ENCODE measurements around the gene RERG. TPM values are rescaled to one million over a fixed set of nuclear protein-coding genes. Genes with fewer than 3 reads are reported as not detected.

RERG gene
- total RNA-seq, 1 donor from 2014 or later: 1.2 TPM

DNA sequence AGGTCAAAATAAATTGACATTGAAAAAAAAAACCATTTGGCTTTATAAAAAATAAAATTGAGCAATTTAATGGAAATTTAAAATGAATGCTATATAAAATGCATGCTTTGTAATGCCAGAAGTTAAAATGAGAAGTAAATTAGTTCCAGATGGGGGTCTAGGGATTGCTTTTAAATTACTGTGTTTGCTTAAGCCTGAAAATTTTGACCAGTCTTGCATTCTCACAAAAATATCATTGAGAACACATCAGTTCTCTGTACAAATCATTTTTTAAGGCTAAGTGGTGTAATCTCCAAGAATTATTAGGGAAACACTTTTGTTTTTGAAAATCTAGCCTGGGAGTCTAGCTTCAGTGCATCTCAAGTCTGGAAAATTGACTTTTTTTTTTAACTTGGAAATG is 90.7 kb downstream of the RERG start:
- no peaks in the 10 kb centered on the region for H3K27me3 ChIP-seq (ENCODE audit: control insufficient read depth, insufficient read depth, low read length)
- H3K4me3 ChIP-seq (ENCODE audit: low read depth, low read length): no peak overlapping the region
- no peaks in the 10 kb centered on the region for H3K36me3 ChIP-seq (ENCODE audit: control insufficient read depth, insufficient read depth, low read length)
- TF ChIP-seq, protein P1, sequence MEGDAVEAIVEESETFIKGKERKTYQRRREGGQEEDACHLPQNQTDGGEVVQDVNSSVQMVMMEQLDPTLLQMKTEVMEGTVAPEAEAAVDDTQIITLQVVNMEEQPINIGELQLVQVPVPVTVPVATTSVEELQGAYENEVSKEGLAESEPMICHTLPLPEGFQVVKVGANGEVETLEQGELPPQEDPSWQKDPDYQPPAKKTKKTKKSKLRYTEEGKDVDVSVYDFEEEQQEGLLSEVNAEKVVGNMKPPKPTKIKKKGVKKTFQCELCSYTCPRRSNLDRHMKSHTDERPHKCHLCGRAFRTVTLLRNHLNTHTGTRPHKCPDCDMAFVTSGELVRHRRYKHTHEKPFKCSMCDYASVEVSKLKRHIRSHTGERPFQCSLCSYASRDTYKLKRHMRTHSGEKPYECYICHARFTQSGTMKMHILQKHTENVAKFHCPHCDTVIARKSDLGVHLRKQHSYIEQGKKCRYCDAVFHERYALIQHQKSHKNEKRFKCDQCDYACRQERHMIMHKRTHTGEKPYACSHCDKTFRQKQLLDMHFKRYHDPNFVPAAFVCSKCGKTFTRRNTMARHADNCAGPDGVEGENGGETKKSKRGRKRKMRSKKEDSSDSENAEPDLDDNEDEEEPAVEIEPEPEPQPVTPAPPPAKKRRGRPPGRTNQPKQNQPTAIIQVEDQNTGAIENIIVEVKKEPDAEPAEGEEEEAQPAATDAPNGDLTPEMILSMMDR (IDR thresholded peaks at IDR 0.05; ENCODE audit: insufficient read depth, low read length, poor library complexity, severe bottlenecking): no peak
- DNase-seq (ENCODE audit: low read depth): no peak

- no peak for DNase-seq (ENCODE audit: low read depth)
- TF ChIP-seq, protein P1 (IDR thresholded peaks at IDR 0.05; ENCODE audit: insufficient read depth, low read length, poor library complexity, severe bottlenecking): no peak
- H3K4me3 ChIP-seq (ENCODE audit: low read depth, low read length): no peak overlapping the region
These were observed 97.8 kb downstream of the RERG start for GRCh38 chr12:15123401-15123800.

GRCh38 chr12:15122344-15122743 is 98.9 kb downstream of the RERG start:
- DNase-seq (ENCODE audit: low read depth): no peak
- TF ChIP-seq, protein P1 (IDR thresholded peaks at IDR 0.05; ENCODE audit: insufficient read depth, low read length, poor library complexity, severe bottlenecking): no peak
- Histone ChIP-seq H3K4me3 (ENCODE audit: low read depth, low read length) (no peak overlapping the region), H3K36me3 (ENCODE audit: control insufficient read depth, insufficient read depth, low read length) (no peaks in the 10 kb centered on the region), H3K27me3 (ENCODE audit: control insufficient read depth, insufficient read depth, low read length) (no peaks in the 10 kb centered on the region)

More at GRCh38 chr12:15123401-15123800, 97.8 kb downstream of the RERG start:
- H3K27me3 ChIP-seq (ENCODE audit: control insufficient read depth, insufficient read depth, low read length): no peaks in the 10 kb centered on the region
- H3K36me3 ChIP-seq (ENCODE audit: control insufficient read depth, insufficient read depth, low read length): no peaks in the 10 kb centered on the region

DNA sequence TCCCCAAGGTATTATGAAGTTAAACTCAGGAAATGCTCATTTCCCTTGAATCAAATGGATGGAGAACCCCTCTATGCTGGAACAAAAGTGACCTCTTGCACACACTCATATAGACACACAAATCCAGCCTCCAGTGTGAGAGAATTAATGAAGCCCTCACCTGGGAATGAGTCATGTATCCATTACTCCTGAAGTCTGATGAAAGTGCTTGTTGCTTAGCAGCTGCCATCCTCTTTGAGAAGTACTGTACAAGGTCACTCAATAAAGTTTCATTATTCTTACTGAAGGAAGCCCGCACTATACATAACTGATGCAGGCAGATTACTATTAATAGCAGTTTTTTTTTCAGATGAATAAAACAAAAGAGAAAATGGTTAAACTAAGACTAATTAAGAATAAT is 102.3 kb downstream of the RERG start:
- Histone ChIP-seq H3K4me3 (ENCODE audit: low read depth, low read length) (no peak overlapping the region), H3K27me3 (ENCODE audit: control insufficient read depth, insufficient read depth, low read length) (no peaks in the 10 kb centered on the region), H3K36me3 (ENCODE audit: control insufficient read depth, insufficient read depth, low read length) (no peaks in the 10 kb centered on the region)
- TF ChIP-seq, protein P1 (IDR thresholded peaks at IDR 0.05; ENCODE audit: insufficient read depth, low read length, poor library complexity, severe bottlenecking): no peak
- DNase-seq (ENCODE audit: low read depth): no peak

GRCh38 chr12:15116983-15117382 is 104.2 kb downstream of the RERG start:
- H3K27me3 ChIP-seq (ENCODE audit: control insufficient read depth, insufficient read depth, low read length): no peaks in the 10 kb centered on the region
- no peak overlapping the region for H3K4me3 ChIP-seq (ENCODE audit: low read depth, low read length)
- H3K36me3 ChIP-seq (ENCODE audit: control insufficient read depth, insufficient read depth, low read length): no peaks in the 10 kb centered on the region
- TF ChIP-seq, protein P1 (IDR thresholded peaks at IDR 0.05; ENCODE audit: insufficient read depth, low read length, poor library complexity, severe bottlenecking): no peak
- DNase-seq (ENCODE audit: low read depth): no peak

GRCh38 chr12:15116086-15116485 is 105.1 kb downstream of the RERG start:
- no peaks in the 10 kb centered on the region for H3K27me3 ChIP-seq (ENCODE audit: control insufficient read depth, insufficient read depth, low read length)
- TF ChIP-seq, protein P1 (IDR thresholded peaks at IDR 0.05; ENCODE audit: insufficient read depth, low read length, poor library complexity, severe bottlenecking): no peak
- no peaks in the 10 kb centered on the region for H3K36me3 ChIP-seq (ENCODE audit: control insufficient read depth, insufficient read depth, low read length)
- H3K4me3 ChIP-seq (ENCODE audit: low read depth, low read length): no peak overlapping the region
- no peak for DNase-seq (ENCODE audit: low read depth)

Measured in kidney epithelial cell (primary cell).